Activated T-helper 1 cell treated with Interleukin-2 at 50 U/mL for 16 hours (primary cell): ENCODE results near the gene SIRT5.

Source experiments
- DNase-seq: peaks from one replicate; pipeline ENCODE4 v3.0.0-alpha.2; 2020; ENCODE audit warnings: low read depth

SIRT5 gene

DNA sequence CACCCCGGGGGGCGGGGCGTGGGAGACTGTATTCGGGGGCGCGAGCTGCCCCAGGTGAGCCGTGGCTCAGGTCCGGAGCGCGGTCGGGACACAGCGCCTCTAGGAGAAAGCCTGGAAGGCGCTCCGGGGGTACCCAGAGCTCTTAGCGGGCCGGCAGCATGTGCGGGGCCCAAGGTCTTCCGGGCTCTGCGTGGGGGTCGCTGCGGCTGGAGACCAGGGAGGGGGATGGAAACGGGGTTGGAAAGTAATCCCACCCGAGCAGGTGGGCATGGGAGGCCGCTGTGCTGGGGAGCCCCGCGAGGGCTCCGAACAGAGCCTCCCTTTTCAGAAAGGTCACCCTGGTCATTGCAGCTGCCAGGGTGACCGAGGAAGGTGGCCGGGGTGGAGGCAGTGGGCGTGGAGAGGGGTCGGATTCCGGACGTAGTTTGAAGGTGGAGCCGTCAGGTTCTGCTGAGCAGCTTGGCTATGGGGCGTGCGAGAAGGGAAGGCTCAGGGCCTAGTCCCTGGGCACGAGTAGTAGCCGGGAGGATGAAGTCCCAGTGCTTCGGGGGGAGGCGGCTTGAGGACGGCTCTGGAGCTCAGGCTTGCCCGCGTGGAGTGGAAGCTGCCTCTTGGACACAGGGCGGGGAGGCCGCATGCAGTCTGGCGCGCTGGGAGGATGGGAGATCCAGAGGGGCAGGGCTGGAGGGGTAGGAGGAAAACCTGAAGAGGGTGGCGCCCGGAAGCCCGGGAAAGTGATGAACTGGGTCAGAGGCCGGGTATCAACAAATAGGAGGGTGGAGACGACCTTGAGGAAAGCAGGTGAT is at the start of gene SIRT5:
TSS of gene SIRT5 (plus strand) at position 31 of the 806 bp plus-strand sequence. CDS start 9,510 bp downstream, outside the sequence.
- DNase-seq, result peak; percentile 58

DNA sequence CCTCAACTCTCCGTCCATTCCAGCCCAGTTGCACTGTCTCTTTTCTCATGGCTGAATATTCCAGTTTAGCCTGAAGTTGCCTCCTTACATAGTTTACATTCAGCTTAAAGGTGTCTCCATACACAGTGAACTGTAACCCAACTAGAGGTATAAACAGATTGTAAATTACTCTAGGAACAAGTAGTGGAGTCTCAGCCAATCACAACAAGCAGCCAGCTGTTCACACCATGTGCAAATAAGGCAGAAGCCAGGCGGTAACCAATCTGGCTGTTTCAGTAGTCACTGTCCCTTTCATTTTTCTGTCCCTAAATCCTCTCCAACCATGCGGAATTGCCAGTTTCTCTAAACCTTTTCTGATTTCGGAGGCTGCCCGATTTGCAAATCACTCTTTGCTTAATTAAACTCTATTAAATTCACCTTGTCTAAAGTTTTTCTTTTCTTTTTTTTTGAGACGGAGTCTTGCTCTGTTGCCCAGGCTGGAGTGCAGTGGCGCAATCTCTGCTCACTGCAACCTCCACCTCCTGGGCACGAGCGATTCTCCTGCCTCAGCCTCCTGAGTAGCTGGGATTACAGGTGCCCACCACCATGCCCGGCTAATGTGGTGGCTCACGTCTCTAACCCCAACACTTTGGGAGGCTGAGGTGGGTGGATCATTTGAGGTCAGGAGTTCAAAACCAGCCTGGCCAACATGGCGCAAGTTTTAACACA is 49.4 kb upstream of the SIRT5 start:
- no peak for DNase-seq

DNA sequence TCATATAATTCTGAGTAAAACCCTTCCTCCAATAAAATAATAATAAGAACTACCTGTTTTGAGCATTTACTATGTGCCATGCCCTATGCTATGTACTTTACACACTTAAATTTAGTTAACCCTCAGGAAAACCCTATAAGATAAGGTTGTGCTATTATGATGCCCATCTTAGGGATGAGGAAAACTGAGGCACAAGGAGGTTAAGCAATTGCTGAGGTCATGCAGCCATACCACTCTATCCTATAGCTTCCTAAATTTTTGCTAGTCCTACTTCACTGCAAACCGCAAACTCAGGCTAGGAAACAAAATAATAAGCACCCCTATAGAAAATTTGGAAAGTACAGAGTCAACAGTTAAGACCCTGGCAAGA is 48.1 kb upstream of the SIRT5 start:
- DNase-seq, result no peak

GRCh38 chr6:13526727-13527670 is 47.4 kb upstream of the SIRT5 start:
- no peak for DNase-seq

GRCh38 chr6:13527671-13528056 is 46.7 kb upstream of the SIRT5 start:
- no peak for DNase-seq

DNA sequence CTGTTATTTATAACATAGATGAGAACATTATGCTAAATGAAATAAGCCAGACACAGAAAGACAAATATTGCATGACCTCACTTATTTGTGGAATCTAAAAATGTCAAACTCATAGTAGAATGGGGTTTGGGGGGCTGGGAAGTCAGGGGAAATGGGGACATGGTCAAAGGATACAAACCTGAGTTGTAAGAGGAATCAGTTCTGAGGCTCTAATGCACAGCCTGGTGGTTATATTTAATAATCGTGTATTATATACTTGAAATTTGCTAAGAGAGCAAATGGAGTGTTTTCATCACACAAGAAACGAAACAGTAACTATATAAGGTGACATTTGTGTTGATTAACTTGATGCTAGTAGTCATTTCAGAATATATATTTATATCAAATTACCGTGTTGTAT is 46.2 kb upstream of the SIRT5 start:
- DNase-seq, result no peak

GRCh38 chr6:13528777-13529343 is 45.5 kb upstream of the SIRT5 start:
- DNase-seq, result no peak

GRCh38 chr6:13531956-13532355 is 42.4 kb upstream of the SIRT5 start:
- no peak for DNase-seq

DNA sequence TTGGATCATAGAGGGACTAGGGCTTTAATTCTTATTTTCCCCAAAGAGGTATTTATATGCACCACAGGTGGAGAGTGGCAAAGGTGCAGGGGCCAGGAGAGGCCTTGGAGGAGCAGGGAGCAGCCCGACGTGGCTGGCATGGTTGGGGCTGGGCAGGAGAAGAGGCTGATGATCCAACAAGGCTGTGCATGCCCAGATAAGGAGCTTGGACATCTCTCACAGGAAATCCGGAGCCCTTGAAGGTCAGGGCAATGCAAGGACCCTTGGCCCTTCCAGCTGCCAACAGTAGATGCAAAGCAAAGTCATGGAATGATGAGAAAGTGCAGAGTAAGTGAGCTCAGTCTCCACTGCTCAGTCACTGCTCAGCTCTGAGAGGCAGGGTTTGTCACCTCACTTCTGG is 39.9 kb upstream of the SIRT5 start:
- DNase-seq, result no peak

DNA sequence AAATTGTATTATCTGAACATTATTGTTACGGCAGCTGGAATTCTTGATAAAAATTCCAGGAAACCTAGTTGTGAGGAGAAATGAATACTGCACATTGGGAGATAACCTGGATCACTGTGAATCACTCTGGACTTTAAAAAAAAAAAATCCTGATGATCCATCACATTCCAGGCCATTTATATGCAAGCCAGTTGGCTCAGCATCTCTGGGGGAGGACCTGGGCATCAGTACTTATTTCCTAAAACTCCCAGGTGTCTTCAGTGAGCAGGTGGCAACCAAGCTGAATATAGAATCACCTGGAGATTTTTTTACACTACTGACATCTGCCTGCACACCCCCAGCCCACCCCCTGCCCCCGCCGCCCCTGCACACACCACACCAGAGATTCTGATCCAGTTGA is 39.1 kb upstream of the SIRT5 start:
- DNase-seq, result no peak

DNA sequence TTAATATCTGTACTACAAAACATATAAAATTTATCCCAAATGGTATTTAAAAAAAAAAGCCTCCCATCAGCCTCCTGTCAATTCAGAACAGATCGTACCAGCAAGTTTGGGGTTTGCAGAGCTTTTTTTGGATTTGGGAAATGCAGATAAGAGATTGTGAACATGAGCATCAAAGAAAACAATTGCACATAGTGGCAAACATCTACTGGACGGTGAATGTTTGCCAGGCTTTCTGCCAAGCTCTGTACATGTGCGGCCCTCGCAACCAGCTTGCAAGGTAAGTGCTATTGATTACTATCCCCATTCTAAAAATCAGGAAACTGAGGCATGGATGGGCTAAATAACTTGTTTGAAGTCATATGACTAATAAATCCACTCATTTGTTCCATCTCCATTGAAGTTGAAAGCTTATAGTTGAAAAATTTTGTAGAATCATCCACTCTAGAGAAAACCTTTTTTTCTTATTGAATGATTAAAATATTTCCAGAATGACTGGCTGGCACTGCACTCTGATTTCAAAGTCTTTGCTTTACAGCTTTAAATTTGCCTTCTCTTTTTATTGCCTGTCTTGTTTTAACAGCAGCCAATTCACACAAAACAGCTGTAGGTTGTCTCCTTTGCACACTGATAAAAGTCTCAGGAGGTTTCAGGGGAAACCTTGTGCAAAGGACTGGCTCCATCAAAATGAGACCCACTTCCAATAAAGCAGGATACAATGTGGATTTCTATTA is 37.4 kb upstream of the SIRT5 start:
- no peak for DNase-seq

- no peak for DNase-seq
Observed at GRCh38 chr6:13537527-13537897, 36.9 kb upstream of the SIRT5 start.

- DNase-seq, result no peak
Observed at GRCh38 chr6:13538084-13538483, 36.3 kb upstream of the SIRT5 start.

GRCh38 chr6:13538600-13538999 is 35.8 kb upstream of the SIRT5 start:
- no peak for DNase-seq

- DNase-seq, result no peak
Observed at GRCh38 chr6:13539572-13539971, 34.8 kb upstream of the SIRT5 start.

DNA sequence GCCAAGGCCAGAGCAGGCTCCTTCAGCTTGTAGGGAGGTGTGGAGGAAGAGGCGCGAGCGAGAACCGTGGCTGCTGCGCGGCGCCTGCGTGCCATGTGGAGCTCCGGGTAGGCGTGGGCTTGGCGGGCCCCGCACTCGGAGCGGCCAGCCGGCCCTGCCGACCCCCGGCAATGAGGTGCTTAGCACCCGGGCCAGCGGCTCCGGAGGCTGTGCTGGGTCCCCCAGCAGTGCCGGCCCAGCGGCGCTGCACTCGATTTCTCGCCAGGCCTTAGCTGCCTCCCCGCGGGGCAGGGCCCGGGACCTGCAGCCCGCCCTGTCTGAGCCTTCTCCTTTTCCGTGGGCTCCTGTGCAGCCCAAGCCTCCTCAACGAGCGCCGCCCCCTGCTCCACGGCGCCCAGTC is 32.9 kb upstream of the SIRT5 start:
- DNase-seq, result no peak

DNA sequence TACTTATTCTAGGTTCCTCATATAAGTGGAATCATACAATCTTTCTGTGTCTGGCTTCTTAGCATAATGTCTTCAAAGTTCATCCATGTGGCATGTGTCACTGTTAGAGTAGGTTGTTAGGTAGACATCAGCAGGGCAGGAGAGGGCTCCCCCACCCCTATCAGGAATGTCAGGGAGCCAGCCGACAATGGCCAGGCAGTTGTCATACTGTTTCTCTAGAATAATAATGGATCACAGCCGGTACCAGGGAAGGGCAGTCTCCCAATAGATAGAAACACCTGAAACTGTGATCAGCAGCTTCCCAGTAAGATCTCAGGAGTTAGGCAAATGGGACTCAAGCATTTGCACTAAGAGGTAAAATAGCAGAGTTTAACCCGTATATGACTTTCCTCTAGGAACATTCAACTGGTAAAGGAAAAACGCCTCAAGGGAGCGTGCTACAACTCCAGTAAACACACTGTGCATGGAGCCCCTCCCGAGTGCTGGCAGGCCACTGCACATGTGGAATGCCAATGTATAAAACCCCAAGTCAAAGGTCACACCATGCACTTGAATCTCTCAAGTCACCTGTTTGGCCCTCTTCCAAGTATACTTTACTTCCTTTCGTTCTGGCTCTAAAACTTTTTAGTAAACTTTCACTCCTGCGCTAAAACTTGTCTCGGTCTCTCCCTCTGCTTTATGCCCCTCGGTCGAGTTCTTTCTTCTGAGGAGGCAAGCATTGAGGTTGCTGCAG is 29.8 kb upstream of the SIRT5 start:
- DNase-seq, result no peak

- no peak for DNase-seq
Observed at GRCh38 chr6:13545885-13546284, 28.5 kb upstream of the SIRT5 start.

DNA sequence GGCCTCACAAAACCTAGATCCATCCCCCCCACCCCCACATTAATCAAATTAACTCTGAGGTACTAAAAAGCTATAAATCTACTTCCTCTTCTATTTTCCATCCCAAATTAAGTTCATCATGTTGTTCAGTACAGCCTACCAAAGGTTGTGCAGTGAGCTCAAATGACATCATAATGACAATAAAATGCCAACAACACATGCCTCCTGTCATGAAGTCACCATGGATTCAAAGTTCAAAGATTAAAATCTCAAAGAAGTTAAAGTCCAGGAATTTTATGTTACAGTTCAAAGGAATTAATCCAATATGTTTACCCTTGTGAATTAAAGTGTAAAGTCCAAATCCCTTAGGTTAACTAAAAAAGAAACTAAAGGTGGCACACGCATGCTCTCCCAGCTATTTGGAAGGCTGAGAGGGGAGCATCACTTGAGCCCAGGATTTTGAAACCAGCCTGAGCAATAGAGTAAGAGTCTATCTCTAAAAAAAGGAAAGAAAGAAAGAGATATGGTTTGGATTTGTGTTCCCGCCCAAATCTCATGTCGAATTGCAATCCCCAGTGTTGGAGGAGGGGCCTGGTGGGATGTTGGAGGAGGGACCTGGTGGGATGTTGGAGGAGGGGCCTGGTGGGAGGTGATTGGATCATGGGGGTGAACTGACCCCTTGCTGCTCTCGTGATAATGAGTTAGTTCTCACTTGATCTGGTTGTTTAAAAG is 25.7 kb upstream of the SIRT5 start:
- no peak for DNase-seq

GRCh38 chr6:13550656-13551055 is 23.7 kb upstream of the SIRT5 start:
- no peak for DNase-seq
